Measurements from ENCODE around the gene LAT. TPM values are rescaled to one million over a fixed set of nuclear protein-coding genes. Genes with fewer than 3 reads are reported as not detected.
A peak's percentile ranks its signal among the peaks of the same experiment; 100 is the strongest.

LAT gene
- total and polyA plus RNA-seq, 5 donors from 2014 or later = 282 to 429 (median 291) TPM

DNA sequence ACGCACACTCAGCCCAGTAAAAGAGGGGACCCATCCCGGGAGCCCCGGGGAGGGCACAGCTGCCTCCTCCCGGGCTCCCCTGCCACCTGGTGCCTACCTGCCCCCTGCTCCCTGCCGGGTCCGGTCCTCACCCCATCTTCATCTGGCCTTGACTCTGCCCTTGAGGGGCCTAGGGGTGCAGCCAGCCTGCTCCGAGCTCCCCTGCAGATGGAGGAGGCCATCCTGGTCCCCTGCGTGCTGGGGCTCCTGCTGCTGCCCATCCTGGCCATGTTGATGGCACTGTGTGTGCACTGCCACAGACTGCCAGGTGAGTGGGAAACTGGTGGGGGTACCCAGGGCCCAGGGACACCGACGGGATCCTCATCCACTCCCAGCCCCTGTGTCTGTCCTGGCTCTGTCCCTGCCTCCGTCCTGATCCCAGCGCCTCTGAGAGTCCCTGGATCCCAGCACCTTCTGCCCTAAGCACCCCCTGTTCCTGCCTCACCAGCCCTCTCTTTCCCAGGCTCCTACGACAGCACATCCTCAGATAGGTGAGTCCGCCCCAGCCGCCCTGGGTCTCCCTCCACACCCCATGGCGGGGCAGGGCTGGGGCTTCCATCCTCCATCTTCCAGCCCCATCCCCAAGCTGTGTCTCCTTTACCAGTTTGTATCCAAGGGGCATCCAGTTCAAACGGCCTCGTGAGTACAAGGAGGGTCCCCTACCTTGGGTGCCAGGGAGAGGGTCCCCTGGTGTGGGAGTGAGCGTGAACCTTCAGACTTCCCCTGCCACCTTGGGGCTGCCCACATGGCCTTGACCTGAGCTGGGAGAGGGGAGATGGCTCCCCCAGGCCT is 574 bp downstream of the LAT start:
- DNase-seq (no peak), ATAC-seq (ENCODE audit: low read depth in 2 of 2) (peak; percentile 21 to 27)
- H3K4me1 ChIP-seq (ENCODE audit: control insufficient read depth, insufficient read depth, low read length, poor library complexity, severe bottlenecking) = peaks cover 73% of the 10 kb centered on the region
- H3K36me3 Mint-ChIP-seq = peaks cover 41% of the 10 kb centered on the region
- peak overlapping the region; percentile 90 to 99 (median 98) for H3K4me3 Mint-ChIP-seq
- H3K9me3 Mint-ChIP-seq = peaks cover 0 to 7% (median 1%) of the 10 kb centered on the region in 7 donors
- peaks cover 5% of the 10 kb centered on the region for H3K27me3 Mint-ChIP-seq
- no peaks in the 10 kb centered on the region for H3K27me3 ChIP-seq (ENCODE audit: control insufficient read depth, insufficient read depth, low read length)
- H3K27ac Mint-ChIP-seq = peak overlapping the region; percentile 89 to 98 (median 96)
- H3K27ac ChIP-seq (ENCODE audit: insufficient read depth, low read length, poor library complexity, severe bottlenecking) = peak overlapping the region; percentile 80
- peaks cover 9 to 70% (median 39%) of the 10 kb centered on the region in 4 donors for H3K4me1 Mint-ChIP-seq
- peaks cover 0 to 6% of the 10 kb centered on the region in 2 experiments for H3K9me3 ChIP-seq (ENCODE audit: control insufficient read depth in 2 of 2, low read length in 2 of 2)
- H3K36me3 ChIP-seq (ENCODE audit: control insufficient read depth, insufficient read depth, low read length) = peaks cover 33% of the 10 kb centered on the region
- H3K4me3 ChIP-seq (ENCODE audit: low read depth, low read length) = peak overlapping the region; percentile 85

DNA sequence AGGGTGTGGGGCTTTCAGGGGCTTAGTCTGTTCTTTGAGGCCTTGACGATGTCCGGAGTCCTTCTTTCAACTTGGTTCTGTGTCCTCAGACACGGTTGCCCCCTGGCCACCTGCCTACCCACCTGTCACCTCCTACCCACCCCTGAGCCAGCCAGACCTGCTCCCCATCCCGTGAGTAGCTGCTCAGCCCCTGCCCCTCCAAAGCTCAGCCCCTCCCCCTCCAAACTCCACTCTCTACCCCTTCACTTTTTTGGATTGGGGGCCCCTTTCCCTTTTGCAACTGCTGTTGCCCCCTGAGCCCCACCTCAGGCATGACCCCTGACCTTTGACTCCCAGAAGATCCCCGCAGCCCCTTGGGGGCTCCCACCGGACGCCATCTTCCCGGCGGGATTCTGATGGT is 1.2 kb downstream of the LAT start:
- H3K4me3 ChIP-seq (ENCODE audit: low read depth, low read length) = peak overlapping the region; percentile 85
- Mint-ChIP-seq H3K27ac (peak overlapping the region; percentile 89 to 98 (median 96)), H3K4me3 (peak overlapping the region; percentile 90 to 99 (median 98)), H3K9me3 (peaks cover 0 to 7% (median 1%) of the 10 kb centered on the region in 7 donors), H3K27me3 (peaks cover 5% of the 10 kb centered on the region), H3K4me1 (peaks cover 14 to 72% (median 44%) of the 10 kb centered on the region in 4 donors), H3K36me3 (peaks cover 42% of the 10 kb centered on the region)
- peaks cover 29% of the 10 kb centered on the region for H3K36me3 ChIP-seq (ENCODE audit: control insufficient read depth, insufficient read depth, low read length)
- no peaks in the 10 kb centered on the region for H3K27me3 ChIP-seq (ENCODE audit: control insufficient read depth, insufficient read depth, low read length)
- H3K27ac ChIP-seq (ENCODE audit: insufficient read depth, low read length, poor library complexity, severe bottlenecking) = peak overlapping the region; percentile 80
- DNase-seq = no peak
- H3K4me1 ChIP-seq (ENCODE audit: control insufficient read depth, insufficient read depth, low read length, poor library complexity, severe bottlenecking) = peaks cover 77% of the 10 kb centered on the region
- peaks cover 0 to 6% of the 10 kb centered on the region in 2 experiments for H3K9me3 ChIP-seq (ENCODE audit: control insufficient read depth in 2 of 2, low read length in 2 of 2)
- no peak for ATAC-seq (ENCODE audit: low read depth in 2 of 2)

- DNase-seq (peak in 1 of 3 donors; percentile 31), ATAC-seq (ENCODE audit: low read depth in 2 of 2) (no peak)
- H3K4me3 Mint-ChIP-seq = peak overlapping the region; percentile 90 to 99 (median 98)
- H3K9me3 Mint-ChIP-seq = peaks cover 0 to 7% (median 1%) of the 10 kb centered on the region in 7 donors
- Histone ChIP-seq H3K36me3 (ENCODE audit: control insufficient read depth, insufficient read depth, low read length) (peaks cover 25% of the 10 kb centered on the region), H3K9me3 (ENCODE audit: control insufficient read depth in 2 of 2, low read length in 2 of 2) (peaks cover 0 to 5% of the 10 kb centered on the region in 2 experiments), H3K27me3 (ENCODE audit: control insufficient read depth, insufficient read depth, low read length) (no peaks in the 10 kb centered on the region), H3K27ac (ENCODE audit: insufficient read depth, low read length, poor library complexity, severe bottlenecking) (peak overlapping the region; percentile 80), H3K4me3 (ENCODE audit: low read depth, low read length) (peak overlapping the region; percentile 85), H3K4me1 (ENCODE audit: control insufficient read depth, insufficient read depth, low read length, poor library complexity, severe bottlenecking) (peaks cover 77% of the 10 kb centered on the region)
- peak overlapping the region; percentile 89 to 98 (median 96) for H3K27ac Mint-ChIP-seq
- peaks cover 14 to 77% (median 45%) of the 10 kb centered on the region in 4 donors for H3K4me1 Mint-ChIP-seq
- H3K27me3 Mint-ChIP-seq = peaks cover 5% of the 10 kb centered on the region
- peaks cover 41% of the 10 kb centered on the region for H3K36me3 Mint-ChIP-seq
These were observed 1.6 kb downstream of the LAT start for GRCh38 chr16:28986492-28986891.

DNA sequence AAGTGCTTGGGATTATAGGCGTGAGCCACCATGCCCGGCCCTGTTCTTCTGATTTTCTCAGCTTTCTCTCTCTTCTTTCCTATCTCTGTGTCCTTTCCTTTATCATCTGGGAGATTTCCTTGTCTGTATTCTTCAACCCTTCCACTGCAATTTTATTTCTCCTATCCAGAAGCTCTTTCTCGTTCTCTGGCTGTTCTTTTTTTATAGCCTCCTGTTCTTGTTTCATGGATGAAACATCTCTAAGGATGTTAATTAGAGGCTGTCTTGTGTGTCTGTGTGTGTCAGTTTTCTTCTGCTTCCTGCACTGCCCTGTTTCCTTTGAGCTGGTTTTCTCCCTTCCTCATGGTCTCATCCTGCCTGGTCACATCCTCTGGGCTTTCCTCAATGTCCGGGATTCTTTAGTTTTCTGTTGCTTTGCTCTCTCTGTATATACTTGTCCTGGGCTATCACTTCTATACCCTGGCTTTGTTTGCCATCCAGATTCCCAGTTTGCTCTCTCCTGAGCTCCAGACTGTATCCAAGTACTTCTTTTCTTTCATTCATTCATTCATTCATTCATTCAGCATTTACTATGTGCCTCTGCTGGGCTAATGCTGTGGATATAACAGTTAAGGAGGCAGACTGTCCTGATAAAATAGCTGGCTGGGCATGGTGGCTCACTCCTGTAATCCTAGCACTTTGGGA is 2.5 kb downstream of the LAT start:
- Histone ChIP-seq H3K36me3 (ENCODE audit: control insufficient read depth, insufficient read depth, low read length) (peaks cover 22% of the 10 kb centered on the region), H3K27me3 (ENCODE audit: control insufficient read depth, insufficient read depth, low read length) (no peaks in the 10 kb centered on the region), H3K9me3 (ENCODE audit: control insufficient read depth in 2 of 2, low read length in 2 of 2) (no peaks in the 10 kb centered on the region), H3K4me1 (ENCODE audit: control insufficient read depth, insufficient read depth, low read length, poor library complexity, severe bottlenecking) (peaks cover 74% of the 10 kb centered on the region), H3K4me3 (ENCODE audit: low read depth, low read length) (peak overlapping the region; percentile 85), H3K27ac (ENCODE audit: insufficient read depth, low read length, poor library complexity, severe bottlenecking) (peak overlapping the region; percentile 80)
- Mint-ChIP-seq H3K27ac (peak overlapping the region; percentile 82 to 89 (median 87)), H3K9me3 (peaks cover 0 to 7% (median 1%) of the 10 kb centered on the region in 7 donors), H3K27me3 (peaks cover 5% of the 10 kb centered on the region), H3K4me1 (peaks cover 14 to 82% (median 47%) of the 10 kb centered on the region in 4 donors), H3K4me3 (peak overlapping the region; percentile 90 to 99 (median 98)), H3K36me3 (peaks cover 35% of the 10 kb centered on the region)
- DNase-seq (peak in 1 of 3 donors; percentile 34), ATAC-seq (ENCODE audit: low read depth in 2 of 2) (no peak)

DNA sequence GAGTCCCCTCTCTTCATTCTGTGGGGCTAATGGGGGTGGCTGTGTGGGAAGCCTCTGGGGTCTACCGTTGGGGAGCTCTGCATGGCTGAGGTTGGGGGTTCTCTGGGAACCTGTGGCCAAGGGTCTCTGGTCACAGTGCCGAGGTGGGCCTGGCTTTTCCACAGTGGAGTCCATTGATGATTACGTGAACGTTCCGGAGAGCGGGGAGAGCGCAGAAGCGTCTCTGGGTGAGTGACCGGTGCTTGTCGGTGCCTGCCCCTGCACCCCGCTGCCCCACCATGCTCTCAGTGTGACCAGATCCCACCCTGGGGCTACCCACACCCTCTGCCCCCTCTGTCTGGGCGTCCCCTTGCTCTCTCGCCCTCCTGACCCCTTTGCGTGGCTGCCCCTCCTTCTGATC is 4.5 kb downstream of the LAT start:
- Histone ChIP-seq H3K4me3 (ENCODE audit: low read depth, low read length) (no peak overlapping the region), H3K4me1 (ENCODE audit: control insufficient read depth, insufficient read depth, low read length, poor library complexity, severe bottlenecking) (peaks cover 59% of the 10 kb centered on the region), H3K36me3 (ENCODE audit: control insufficient read depth, insufficient read depth, low read length) (peaks cover 22% of the 10 kb centered on the region), H3K9me3 (ENCODE audit: control insufficient read depth in 2 of 2, low read length in 2 of 2) (no peaks in the 10 kb centered on the region), H3K27ac (ENCODE audit: insufficient read depth, low read length, poor library complexity, severe bottlenecking) (peak overlapping the region; percentile 80), H3K27me3 (ENCODE audit: control insufficient read depth, insufficient read depth, low read length) (no peaks in the 10 kb centered on the region)
- Mint-ChIP-seq H3K4me3 (peak overlapping the region; percentile 63 to 94 (median 88)), H3K36me3 (peaks cover 22% of the 10 kb centered on the region), H3K27ac (peak overlapping the region; percentile 87 to 90 (median 89)), H3K27me3 (peaks cover 5% of the 10 kb centered on the region), H3K4me1 (peaks cover 14 to 71% (median 38%) of the 10 kb centered on the region in 4 donors), H3K9me3 (peaks cover 0 to 7% (median 1%) of the 10 kb centered on the region in 7 donors)
- ATAC-seq (ENCODE audit: low read depth in 2 of 2) (no peak), DNase-seq (no peak)

DNA sequence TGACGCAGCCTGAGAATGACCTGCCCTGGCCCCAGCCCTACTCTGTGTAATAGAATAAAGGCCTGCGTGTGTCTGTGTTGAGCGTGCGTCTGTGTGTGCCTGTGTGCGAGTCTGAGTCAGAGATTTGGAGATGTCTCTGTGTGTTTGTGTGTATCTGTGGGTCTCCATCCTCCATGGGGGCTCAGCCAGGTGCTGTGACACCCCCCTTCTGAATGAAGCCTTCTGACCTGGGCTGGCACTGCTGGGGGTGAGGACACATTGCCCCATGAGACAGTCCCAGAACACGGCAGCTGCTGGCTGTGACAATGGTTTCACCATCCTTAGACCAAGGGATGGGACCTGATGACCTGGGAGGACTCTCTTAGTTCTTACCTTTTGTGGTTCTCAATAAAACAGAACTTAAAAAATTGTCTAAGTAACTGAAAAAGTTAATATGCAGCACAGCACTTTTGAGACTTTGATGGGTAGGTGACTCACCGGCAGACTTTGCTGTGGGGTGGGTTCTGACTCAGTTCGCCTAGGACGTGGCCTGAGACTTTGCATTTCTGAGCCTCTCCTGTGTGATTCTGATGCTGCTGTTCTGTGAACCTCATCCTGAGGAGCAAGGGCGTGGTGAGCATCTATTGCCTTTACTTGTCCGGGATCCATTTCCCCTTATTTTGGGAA is 5.7 kb downstream of the LAT start:
- Mint-ChIP-seq H3K4me1 (peaks cover 14 to 65% (median 38%) of the 10 kb centered on the region in 4 donors), H3K27ac (peak overlapping the region; percentile 82 to 99 (median 89)), H3K36me3 (peaks cover 22% of the 10 kb centered on the region), H3K27me3 (peaks cover 5% of the 10 kb centered on the region), H3K9me3 (peaks cover 0 to 7% (median 0%) of the 10 kb centered on the region in 7 donors), H3K4me3 (peak overlapping the region; percentile 82 to 94 (median 88))
- Histone ChIP-seq H3K4me3 (ENCODE audit: low read depth, low read length) (no peak overlapping the region), H3K36me3 (ENCODE audit: control insufficient read depth, insufficient read depth, low read length) (peaks cover 22% of the 10 kb centered on the region), H3K4me1 (ENCODE audit: control insufficient read depth, insufficient read depth, low read length, poor library complexity, severe bottlenecking) (peaks cover 52% of the 10 kb centered on the region), H3K9me3 (ENCODE audit: control insufficient read depth in 2 of 2, low read length in 2 of 2) (no peaks in the 10 kb centered on the region), H3K27me3 (ENCODE audit: control insufficient read depth, insufficient read depth, low read length) (no peaks in the 10 kb centered on the region), H3K27ac (ENCODE audit: insufficient read depth, low read length, poor library complexity, severe bottlenecking) (peak overlapping the region; percentile 66)
- ATAC-seq (ENCODE audit: low read depth in 2 of 2) (peak; percentile 76 to 77), DNase-seq (peak in 1 of 3 donors; percentile 74)

DNA sequence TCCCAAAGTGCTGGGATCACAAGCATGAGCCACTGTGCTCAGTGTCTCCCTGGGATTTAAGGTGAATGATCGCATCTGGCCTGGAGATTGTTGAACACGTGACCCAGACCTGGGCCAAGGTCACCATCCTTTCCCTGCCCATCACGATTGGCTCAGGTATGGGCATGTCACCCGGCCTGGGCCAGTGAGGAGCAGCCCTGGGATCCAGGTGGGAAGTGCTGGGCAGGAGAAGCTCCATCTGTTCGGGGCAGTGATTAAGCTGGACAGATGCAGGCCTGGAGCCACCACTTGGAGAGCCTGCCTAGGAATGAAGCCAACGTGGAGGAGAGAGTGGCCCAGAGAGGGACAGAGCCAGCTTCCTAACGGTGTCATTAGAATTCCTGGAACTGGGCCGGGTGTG is 6.8 kb downstream of the LAT start:
- Histone ChIP-seq H3K27me3 (ENCODE audit: control insufficient read depth, insufficient read depth, low read length) (no peaks in the 10 kb centered on the region), H3K36me3 (ENCODE audit: control insufficient read depth, insufficient read depth, low read length) (peaks cover 21% of the 10 kb centered on the region), H3K4me3 (ENCODE audit: low read depth, low read length) (no peak overlapping the region), H3K27ac (ENCODE audit: insufficient read depth, low read length, poor library complexity, severe bottlenecking) (no peak overlapping the region), H3K9me3 (ENCODE audit: control insufficient read depth in 2 of 2, low read length in 2 of 2) (no peaks in the 10 kb centered on the region), H3K4me1 (ENCODE audit: control insufficient read depth, insufficient read depth, low read length, poor library complexity, severe bottlenecking) (peaks cover 41% of the 10 kb centered on the region)
- Mint-ChIP-seq H3K27ac (peak overlapping the region; percentile 82 to 89 (median 88)), H3K9me3 (peaks cover 0 to 7% (median 0%) of the 10 kb centered on the region in 7 donors), H3K27me3 (peaks cover 5% of the 10 kb centered on the region), H3K4me3 (no peak overlapping the region), H3K4me1 (peaks cover 14 to 62% (median 38%) of the 10 kb centered on the region in 4 donors), H3K36me3 (peaks cover 22% of the 10 kb centered on the region)
- ATAC-seq (ENCODE audit: low read depth in 2 of 2) (no peak), DNase-seq (no peak)
